SK-N-SH treated with all-trans-retinoic acid at 6 μM for 48 hours (cell line): Measurements from ENCODE around the gene SNRPD1.

Experiments
- ATAC-seq: fragments of 200-7000 bp; cut with Tn5 transposase; 3 replicates; pipeline ENCODE4 v1.9.1; 2020; ENCODE audit warnings: mild to moderate bottlenecking, moderate library complexity
- ARNTL ChIP-seq: fragments of 450-650 bp; formaldehyde crosslinking; IDR thresholded peaks from 2 replicates; pipeline ENCODE4 v1.5.0; 2020; ENCODE audit warnings: low read depth, mild to moderate bottlenecking, moderate library complexity, borderline replicate concordance
- BACH2 ChIP-seq: fragments of 250-450 bp; sonication (Bioruptor Pico); IDR thresholded peaks from 2 replicates; pipeline ENCODE4 v1.9.0; 2021; ENCODE audit warnings: mild to moderate bottlenecking, borderline replicate concordance
- CSDC2 ChIP-seq: fragments of 250-450 bp; sonication (Bioruptor Pico); IDR thresholded peaks from 2 replicates; pipeline ENCODE4 v1.5.0; 2020; ENCODE audit warnings: mild to moderate bottlenecking, moderate library complexity
- ESRRG ChIP-seq: fragments of 250-450 bp; sonication (Bioruptor Pico); IDR thresholded peaks from 2 replicates; pipeline ENCODE4 v1.6.1; 2021; ENCODE audit warnings: mild to moderate bottlenecking
- GLIS3 ChIP-seq: fragments of 250-450 bp; sonication (Bioruptor Pico); IDR thresholded peaks from 2 replicates; pipeline ENCODE4 v1.5.0; 2020; ENCODE audit warnings: mild to moderate bottlenecking, moderate library complexity
- ISL1 ChIP-seq: fragments of 250-450 bp; sonication (Bioruptor Pico); IDR thresholded peaks from 2 replicates; pipeline ENCODE4 v2.1.2; 2022; ENCODE audit warnings: mild to moderate bottlenecking, moderate library complexity
- OSR1 ChIP-seq: fragments of 250-450 bp; sonication (Bioruptor Pico); IDR thresholded peaks from 2 replicates; pipeline ENCODE4 v1.8.0; 2022; ENCODE audit warnings: moderate library complexity, mild to moderate bottlenecking, inconsistent platforms
- PPARA ChIP-seq: fragments of 250-450 bp; sonication (Bioruptor Pico); IDR thresholded peaks from 2 replicates; pipeline ENCODE4 v1.5.0; 2020; ENCODE audit warnings: mild to moderate bottlenecking, borderline replicate concordance
- RARB ChIP-seq: fragments of 250-450 bp; sonication (Bioruptor Pico); IDR thresholded peaks from 2 replicates; pipeline ENCODE4 v1.8.0; 2021; ENCODE audit warnings: mild to moderate bottlenecking, moderate library complexity
- TCF4 ChIP-seq: fragments of 250-450 bp; sonication (Bioruptor Pico); IDR thresholded peaks from 2 replicates; pipeline ENCODE4 v1.8.0; 2021; ENCODE audit warnings: mild to moderate bottlenecking, moderate library complexity, borderline replicate concordance
- TOX ChIP-seq: fragments of 250-450 bp; sonication (Bioruptor Pico); IDR thresholded peaks from 2 replicates; pipeline ENCODE4 v1.8.0; 2021; ENCODE audit warnings: mild to moderate bottlenecking, moderate library complexity, borderline replicate concordance
- ZC3H10 ChIP-seq: fragments of 250-450 bp; sonication (Bioruptor Pico); IDR thresholded peaks from 2 replicates; pipeline ENCODE4 v1.5.1; 2021; ENCODE audit warnings: mild to moderate bottlenecking, moderate library complexity
- ZNF565 ChIP-seq: fragments of 450-650 bp; formaldehyde crosslinking; conservative IDR thresholded peaks from 2 replicates; pipeline ENCODE4 v1.5.0; 2020; ENCODE audit warnings: low read depth, mild to moderate bottlenecking, moderate library complexity
- ZNF70 ChIP-seq: fragments of 450-650 bp; formaldehyde crosslinking; IDR thresholded peaks from 2 replicates; pipeline ENCODE4 v1.5.0; 2020; ENCODE audit warnings: mild to moderate bottlenecking, moderate library complexity
- ZNF8 ChIP-seq: fragments of 450-650 bp; formaldehyde crosslinking; IDR thresholded peaks from 2 replicates; pipeline ENCODE4 v1.5.0; 2020; ENCODE audit warnings: mild to moderate bottlenecking, moderate library complexity
- TF ChIP-seq, protein P1 (sequence below): fragments of 250-450 bp; sonication (Bioruptor Pico); IDR thresholded peaks from 2 replicates; pipeline ENCODE4 v1.8.0; 2020; ENCODE audit warnings: mild to moderate bottlenecking, moderate library complexity, borderline replicate concordance
- TF ChIP-seq, protein P2 (sequence below): fragments of 250-450 bp; sonication (Bioruptor Pico); IDR thresholded peaks from 2 replicates; pipeline ENCODE4 v1.8.0; 2021; ENCODE audit warnings: low read depth, mild to moderate bottlenecking, moderate library complexity, borderline replicate concordance
- TF ChIP-seq, protein P3 (sequence below): fragments of 250-450 bp; sonication (Bioruptor Pico); IDR thresholded peaks from 2 replicates; pipeline ENCODE4 v1.5.1; 2021; ENCODE audit warnings: mild to moderate bottlenecking, moderate library complexity
- TF ChIP-seq, protein P4 (sequence below): fragments of 250-450 bp; sonication (Bioruptor Pico); IDR thresholded peaks from 2 replicates; pipeline ENCODE4 v1.5.1; 2020; ENCODE audit warnings: low read depth, mild to moderate bottlenecking, moderate library complexity

The SNRPD1 gene

DNA sequence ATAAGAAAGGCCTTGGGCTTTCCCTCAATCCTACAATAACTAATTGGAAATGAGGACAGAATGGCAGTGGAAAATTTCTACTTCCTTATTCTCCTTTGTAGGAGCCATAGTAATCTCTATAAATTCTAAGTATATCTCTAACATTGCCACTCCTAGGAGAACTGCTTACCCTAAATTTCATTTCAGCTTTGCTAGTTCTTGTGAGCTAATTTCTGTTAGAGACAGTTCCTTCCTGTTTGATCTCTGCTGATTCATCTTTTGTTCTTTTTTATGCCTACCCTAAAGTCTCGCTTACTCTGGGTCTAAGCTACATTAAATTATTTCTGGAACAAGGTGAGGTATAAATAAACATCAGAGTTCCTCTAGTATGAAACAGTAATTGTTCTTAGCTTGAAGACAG is 66.7 kb downstream of the SNRPD1 start (continued):
- TF ChIP-seq, protein P1, sequence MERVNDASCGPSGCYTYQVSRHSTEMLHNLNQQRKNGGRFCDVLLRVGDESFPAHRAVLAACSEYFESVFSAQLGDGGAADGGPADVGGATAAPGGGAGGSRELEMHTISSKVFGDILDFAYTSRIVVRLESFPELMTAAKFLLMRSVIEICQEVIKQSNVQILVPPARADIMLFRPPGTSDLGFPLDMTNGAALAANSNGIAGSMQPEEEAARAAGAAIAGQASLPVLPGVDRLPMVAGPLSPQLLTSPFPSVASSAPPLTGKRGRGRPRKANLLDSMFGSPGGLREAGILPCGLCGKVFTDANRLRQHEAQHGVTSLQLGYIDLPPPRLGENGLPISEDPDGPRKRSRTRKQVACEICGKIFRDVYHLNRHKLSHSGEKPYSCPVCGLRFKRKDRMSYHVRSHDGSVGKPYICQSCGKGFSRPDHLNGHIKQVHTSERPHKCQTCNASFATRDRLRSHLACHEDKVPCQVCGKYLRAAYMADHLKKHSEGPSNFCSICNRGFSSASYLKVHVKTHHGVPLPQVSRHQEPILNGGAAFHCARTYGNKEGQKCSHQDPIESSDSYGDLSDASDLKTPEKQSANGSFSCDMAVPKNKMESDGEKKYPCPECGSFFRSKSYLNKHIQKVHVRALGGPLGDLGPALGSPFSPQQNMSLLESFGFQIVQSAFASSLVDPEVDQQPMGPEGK (CRISPR knock-in tag), result no peak
- TF ChIP-seq BACH2 (CRISPR knock-in tag), result no peak
- no peak for TF ChIP-seq GLIS3 (CRISPR knock-in tag)
- no peak for TF ChIP-seq ARNTL (CRISPR knock-in tag)
- TF ChIP-seq OSR1 (CRISPR knock-in tag), result no peak

DNA sequence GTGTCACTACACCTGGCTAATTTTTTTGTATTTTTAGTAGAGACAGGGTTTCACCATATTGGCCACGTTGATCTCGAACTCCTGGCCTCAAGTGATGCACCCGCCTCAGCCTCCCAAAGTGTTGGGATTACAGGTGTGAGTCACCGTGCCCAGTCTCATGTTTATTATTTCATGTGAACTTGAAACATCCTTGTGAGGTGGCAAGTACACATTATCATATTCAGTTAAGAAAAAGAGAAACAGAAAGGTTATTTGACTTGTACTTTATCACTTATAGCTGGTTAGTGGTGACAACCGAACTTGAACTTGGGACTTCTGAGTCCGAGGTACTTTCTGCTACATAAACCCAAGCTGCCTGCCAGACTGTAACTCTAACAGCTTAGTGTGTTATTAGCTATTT is 68.0 kb downstream of the SNRPD1 start:
- TF ChIP-seq ZC3H10 (CRISPR knock-in tag) (no peak), ESRRG (CRISPR knock-in tag) (no peak), BACH2 (CRISPR knock-in tag) (no peak)
- TF ChIP-seq, protein P2, sequence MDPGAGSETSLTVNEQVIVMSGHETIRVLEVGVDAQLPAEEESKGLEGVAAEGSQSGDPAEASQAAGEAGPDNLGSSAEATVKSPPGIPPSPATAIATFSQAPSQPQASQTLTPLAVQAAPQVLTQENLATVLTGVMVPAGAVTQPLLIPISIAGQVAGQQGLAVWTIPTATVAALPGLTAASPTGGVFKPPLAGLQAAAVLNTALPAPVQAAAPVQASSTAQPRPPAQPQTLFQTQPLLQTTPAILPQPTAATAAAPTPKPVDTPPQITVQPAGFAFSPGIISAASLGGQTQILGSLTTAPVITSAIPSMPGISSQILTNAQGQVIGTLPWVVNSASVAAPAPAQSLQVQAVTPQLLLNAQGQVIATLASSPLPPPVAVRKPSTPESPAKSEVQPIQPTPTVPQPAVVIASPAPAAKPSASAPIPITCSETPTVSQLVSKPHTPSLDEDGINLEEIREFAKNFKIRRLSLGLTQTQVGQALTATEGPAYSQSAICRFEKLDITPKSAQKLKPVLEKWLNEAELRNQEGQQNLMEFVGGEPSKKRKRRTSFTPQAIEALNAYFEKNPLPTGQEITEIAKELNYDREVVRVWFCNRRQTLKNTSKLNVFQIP, result no peak
- no peak for ATAC-seq

DNA sequence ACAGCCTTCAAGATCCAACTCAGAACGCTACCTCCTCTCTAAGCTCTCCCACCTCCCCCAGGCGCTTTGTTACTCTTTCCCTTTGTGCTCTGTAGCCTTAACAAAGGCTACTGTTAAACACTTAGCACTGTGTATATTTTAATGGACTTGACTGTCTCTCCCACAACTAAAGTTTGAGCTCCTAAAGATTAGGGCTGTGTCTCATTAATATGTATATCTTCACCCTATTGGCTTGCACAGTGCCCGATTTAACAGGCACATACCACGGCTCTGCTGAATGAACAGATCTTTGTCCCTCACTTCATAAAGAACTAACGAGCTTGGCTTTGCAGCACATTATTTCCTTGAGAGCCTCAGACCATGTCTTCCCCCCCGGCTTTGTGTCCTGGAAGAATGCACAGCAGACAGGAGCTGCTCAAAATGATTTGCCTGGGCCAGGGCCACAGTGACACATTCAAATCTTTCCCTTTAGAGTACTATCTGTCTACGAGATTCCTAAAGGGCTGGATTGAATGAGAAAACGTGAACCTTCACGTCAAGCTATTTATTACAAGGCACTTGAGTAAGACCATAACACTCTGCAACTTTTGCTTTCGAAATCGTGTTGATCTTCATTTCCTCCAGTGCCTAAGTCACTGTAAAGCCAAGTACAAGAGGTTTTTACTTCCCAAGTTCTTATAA is 70.4 kb downstream of the SNRPD1 start:
- ATAC-seq, result no peak
- no peak for TF ChIP-seq CSDC2
- TF ChIP-seq PPARA (CRISPR knock-in tag), result no peak
- TF ChIP-seq TCF4, result no peak
- TF ChIP-seq BACH2 (CRISPR knock-in tag), result no peak
- TF ChIP-seq ARNTL (CRISPR knock-in tag), result no peak
- TF ChIP-seq ESRRG (CRISPR knock-in tag), result no peak
- TF ChIP-seq ZNF70 (CRISPR knock-in tag), result no peak
- TF ChIP-seq RARB (CRISPR knock-in tag), result no peak
- TF ChIP-seq, protein P3, sequence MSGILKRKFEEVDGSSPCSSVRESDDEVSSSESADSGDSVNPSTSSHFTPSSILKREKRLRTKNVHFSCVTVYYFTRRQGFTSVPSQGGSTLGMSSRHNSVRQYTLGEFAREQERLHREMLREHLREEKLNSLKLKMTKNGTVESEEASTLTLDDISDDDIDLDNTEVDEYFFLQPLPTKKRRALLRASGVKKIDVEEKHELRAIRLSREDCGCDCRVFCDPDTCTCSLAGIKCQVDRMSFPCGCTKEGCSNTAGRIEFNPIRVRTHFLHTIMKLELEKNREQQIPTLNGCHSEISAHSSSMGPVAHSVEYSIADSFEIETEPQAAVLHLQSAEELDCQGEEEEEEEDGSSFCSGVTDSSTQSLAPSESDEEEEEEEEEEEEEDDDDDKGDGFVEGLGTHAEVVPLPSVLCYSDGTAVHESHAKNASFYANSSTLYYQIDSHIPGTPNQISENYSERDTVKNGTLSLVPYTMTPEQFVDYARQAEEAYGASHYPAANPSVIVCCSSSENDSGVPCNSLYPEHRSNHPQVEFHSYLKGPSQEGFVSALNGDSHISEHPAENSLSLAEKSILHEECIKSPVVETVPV (CRISPR knock-in tag), result no peak
- no peak for TF ChIP-seq TOX (CRISPR knock-in tag)
- no peak for TF ChIP-seq ISL1 (CRISPR knock-in tag)
- TF ChIP-seq, protein P4, sequence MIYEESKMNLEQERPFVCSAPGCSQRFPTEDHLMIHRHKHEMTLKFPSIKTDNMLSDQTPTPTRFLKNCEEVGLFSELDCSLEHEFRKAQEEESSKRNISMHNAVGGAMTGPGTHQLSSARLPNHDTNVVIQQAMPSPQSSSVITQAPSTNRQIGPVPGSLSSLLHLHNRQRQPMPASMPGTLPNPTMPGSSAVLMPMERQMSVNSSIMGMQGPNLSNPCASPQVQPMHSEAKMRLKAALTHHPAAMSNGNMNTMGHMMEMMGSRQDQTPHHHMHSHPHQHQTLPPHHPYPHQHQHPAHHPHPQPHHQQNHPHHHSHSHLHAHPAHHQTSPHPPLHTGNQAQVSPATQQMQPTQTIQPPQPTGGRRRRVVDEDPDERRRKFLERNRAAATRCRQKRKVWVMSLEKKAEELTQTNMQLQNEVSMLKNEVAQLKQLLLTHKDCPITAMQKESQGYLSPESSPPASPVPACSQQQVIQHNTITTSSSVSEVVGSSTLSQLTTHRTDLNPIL (CRISPR knock-in tag), result no peak
- TF ChIP-seq, protein P2, result no peak
- no peak for TF ChIP-seq ZNF8
- no peak for TF ChIP-seq ZC3H10 (CRISPR knock-in tag)
- TF ChIP-seq GLIS3 (CRISPR knock-in tag), result no peak
- no peak for TF ChIP-seq ZNF565 (CRISPR knock-in tag)
